RPMI7951 (cell line): ENCODE results near the gene CRACDL. TPM values are rescaled to one million over a fixed set of nuclear protein-coding genes. Genes with fewer than 3 reads are reported as not detected.

ENCODE experiments used
- DNase-seq: peaks from one replicate; pipeline ENCODE4 v3.0.0-alpha.2; 2012; ENCODE audit warnings: low read depth
- total RNA-seq: library from RNA; depleted of rRNA; stranded (reverse); fragments of >200 nt; shearing (Covaris generic); gene quantifications from 2 replicates; pipeline ENCODE4 v1.2.3, GENCODE V29; 2014

CRACDL gene
- total RNA-seq, 1 experiment from 2014 or later = not detected

GRCh38 chr2:98854682-98855081 is 81.3 kb downstream of the CRACDL start:
- no peak for DNase-seq

- DNase-seq = no peak
Observed at GRCh38 chr2:98852932-98853331, 83.1 kb downstream of the CRACDL start.

GRCh38 chr2:98850074-98850473 is 86.0 kb downstream of the CRACDL start:
- no peak for DNase-seq

DNA sequence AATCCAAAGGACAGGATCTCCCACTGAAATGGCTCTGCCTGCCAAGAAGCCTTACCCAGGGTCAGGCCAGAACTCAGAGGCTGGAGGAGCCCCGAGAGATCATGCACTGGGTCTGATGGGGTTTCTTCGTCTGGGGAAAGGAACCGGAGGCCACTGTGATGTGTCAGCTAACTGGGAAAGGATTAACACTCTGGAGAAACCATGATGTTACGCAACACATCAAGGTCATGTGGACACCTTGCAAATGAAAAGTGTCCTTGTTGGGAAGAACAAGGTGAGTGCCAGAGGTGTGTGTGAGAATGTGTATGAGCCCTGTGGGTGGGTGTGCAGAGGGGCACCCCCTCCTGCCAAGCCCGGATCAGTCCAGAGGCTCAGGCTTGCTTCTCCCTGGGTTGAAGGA is 86.9 kb downstream of the CRACDL start:
- DNase-seq = no peak

- DNase-seq = no peak
Observed at GRCh38 chr2:98847853-98848252, 88.2 kb downstream of the CRACDL start.

GRCh38 chr2:98846041-98846440 is 90.0 kb downstream of the CRACDL start:
- DNase-seq = no peak

DNA sequence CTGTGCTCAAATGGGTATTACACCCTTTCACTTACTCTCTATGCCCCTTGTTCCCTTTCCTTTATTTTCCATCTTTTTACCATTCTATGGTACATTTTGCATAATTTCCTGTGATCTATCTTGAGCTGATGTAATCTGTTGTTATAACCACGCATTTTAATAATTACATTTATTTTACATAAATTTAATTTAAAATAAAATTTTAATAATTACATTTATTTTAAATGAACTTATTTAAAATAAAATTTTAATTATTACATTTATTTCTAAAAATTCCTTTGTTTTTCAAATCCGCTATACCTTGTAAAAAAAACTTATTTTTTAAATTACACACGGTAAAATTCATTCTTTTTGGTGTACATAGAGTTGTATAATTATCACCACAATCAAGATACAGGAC is 93.9 kb downstream of the CRACDL start:
- no peak for DNase-seq

GRCh38 chr2:98839292-98839691 is 96.7 kb downstream of the CRACDL start:
- DNase-seq = peak; percentile 9

DNA sequence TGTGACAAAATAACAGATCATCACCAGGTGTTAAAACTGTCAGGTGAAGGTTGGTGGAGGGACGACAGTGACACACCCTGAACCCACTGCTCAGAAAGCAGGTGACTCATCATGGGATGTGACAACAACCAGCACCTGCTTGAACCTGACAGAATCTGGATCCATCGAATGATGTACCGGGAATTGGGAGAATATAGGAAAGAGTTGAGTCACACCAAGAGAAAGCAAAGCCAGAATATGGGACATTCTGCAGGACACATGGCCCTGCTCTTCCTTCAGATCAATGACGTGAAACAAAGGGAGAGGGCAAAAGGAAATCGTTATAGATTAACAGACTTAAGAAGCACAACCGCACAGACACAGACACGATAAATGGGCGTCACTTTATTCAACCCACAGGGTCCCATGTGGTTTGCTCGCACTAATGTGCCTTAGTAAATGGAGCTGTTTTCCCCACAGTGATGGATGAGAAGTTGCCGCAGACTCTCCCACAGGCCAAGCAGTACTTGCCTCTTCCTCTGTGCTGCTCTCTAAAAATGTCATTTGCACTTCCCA is 100.1 kb downstream of the CRACDL start:
- DNase-seq = no peak

GRCh38 chr2:98833917-98834263 is 102.1 kb downstream of the CRACDL start:
- no peak for DNase-seq

- DNase-seq = no peak
Observed at GRCh38 chr2:98833172-98833916, 102.7 kb downstream of the CRACDL start.

- no peak for DNase-seq
Observed at GRCh38 chr2:98832172-98832571, 103.9 kb downstream of the CRACDL start.

GRCh38 chr2:98830571-98831145 is 105.4 kb downstream of the CRACDL start:
- no peak for DNase-seq

DNA sequence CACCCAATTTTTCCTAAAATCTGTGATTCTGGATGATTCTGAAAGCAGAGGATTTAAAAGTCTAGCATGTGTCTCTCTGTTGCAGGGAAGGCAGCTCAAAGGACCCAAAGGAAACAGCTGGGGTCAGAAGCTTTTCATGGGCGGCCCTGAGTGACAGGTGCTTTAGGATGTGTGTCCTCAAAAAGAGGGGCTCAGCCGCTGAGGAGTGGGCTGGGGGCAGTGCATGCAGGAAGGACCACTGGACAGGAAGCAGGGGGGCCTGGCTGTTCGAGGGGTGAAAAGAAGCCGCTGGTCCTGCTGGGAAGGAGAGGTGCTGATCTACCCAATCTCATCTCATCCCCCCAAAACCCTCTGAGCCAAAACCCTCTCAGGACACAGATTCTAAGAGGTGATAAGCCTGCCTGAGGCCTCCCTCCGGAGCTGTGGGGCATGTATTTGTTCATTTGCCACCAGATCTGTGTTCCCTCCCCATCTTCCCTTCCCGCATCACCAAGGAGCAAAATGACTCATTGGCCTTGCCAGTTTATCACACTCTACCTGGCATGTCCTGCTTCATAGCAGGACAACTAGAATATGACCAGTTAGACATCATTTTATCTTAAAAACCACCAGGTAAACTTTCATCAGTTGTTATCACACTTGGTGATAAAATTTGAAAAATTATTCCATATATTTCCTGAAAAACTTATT is 106.3 kb downstream of the CRACDL start:
- no peak for DNase-seq

GRCh38 chr2:98828793-98829371 is 107.1 kb downstream of the CRACDL start:
- DNase-seq = no peak

DNA sequence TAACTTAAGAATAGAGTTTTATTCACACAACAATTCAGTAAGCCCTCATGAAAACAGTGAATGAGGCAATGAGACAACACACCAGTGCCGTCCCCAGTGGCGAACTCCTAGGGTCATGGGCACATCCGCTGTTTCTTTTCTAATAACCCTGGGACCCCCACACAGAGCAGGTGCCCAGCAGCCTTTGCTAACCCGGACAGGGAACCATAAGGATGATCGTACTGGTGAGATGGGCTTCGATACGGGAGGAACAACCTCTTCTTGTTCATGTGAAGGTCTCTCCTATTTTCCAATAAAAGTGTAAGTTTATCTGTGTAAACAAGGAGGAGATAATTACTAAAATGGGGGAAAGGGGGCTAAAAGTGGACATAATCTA is 107.7 kb downstream of the CRACDL start:
- DNase-seq = no peak

DNA sequence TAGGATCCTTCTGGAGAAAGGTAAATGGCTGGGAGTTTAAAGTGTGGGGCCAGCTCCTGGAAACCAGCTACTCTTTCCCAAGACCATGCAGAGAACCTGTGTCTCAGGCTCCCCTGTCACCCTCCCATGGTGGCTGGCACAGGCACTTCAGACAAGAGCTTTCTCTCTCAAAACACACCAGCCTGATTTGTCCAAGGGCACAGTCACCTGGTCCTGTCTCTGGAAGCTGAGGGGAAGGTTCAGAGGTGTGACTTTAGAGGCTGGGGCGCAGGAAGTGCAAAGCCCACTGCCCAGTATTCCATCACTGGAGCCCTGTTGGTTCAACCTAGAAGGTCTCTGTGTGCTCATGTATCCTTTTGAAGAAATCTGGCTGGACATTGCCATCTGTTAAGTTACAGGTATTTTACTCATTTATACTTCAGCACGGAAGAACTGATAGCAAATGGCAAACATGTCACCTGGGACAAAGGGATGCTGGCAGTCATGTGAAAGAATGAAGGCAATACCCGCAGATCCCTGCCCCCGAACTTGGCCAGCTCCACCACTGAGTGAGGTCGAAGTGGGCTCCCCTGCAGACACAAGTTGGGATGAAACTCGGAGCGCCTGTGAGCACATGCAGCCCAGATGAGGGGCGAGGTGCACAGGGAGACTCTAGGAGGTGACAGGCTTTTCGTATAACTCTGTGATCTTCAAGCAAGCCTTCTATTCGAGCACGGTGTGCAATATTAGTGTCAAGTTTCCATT is 108.2 kb downstream of the CRACDL start:
- no peak for DNase-seq

DNA sequence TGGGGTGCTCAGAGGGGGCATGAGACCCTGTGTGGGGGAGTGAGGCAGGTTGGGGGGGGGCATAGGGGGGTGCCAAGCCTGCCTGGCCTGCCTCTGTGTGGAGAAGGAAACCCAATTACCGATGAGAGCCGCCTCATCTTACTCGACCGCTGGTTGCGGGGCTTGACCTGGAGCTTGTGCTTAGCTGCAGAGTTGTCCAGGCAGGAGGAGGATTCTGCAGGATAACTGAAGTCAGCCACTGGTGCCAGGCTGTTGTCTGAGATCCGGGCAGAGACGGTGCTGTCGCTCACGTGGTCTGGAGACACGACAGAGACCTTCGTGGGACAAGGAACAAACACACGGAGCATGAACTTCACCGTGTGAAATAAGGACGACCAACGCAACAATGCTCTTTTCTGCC is 109.2 kb downstream of the CRACDL start:
- DNase-seq = no peak

- DNase-seq = no peak
Observed at GRCh38 chr2:98825858-98826257, 110.2 kb downstream of the CRACDL start.

DNA sequence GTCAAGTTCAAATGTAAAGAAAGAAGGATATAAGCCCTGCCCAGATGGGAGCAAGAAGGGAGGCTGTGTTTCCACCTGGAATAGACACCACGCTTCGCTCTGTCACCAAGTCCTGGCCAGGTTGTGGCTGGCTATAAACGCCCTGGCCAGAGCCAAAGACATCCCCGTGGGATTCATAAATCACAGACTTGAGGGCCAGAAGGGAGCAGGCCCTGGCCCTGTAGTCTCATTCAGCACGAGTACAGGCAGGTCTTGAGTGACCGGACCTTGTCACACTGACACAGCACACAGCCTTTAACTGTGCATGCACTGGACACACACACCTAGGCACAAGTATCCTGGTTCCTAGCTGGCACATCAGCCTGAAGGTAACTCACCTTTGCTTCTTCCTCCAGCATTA is 110.6 kb downstream of the CRACDL start:
- no peak for DNase-seq

- no peak for DNase-seq
Observed at GRCh38 chr2:98825020-98825350, 111.0 kb downstream of the CRACDL start.
